H9 (cell line): Measurements from ENCODE around the gene PCMT1. TPM values are rescaled to one million over a fixed set of nuclear protein-coding genes. Genes with fewer than 3 reads are reported as not detected.

Source experiments
- DNase-seq: peaks from one replicate; pipeline ENCODE4 v3.0.0-alpha.2; 2017
- H2AFZ ChIP-seq: one replicate; pipeline ENCODE4 v1.6.1; 2013; ENCODE audit warnings: mild to moderate bottlenecking, low read length, control low read depth, moderate library complexity
- H2AK5ac ChIP-seq: 2 replicates; pipeline ENCODE4 v1.6.1; 2013; ENCODE audit warnings: low read length, control low read depth, mixed read lengths; ENCODE audit not compliant: insufficient read length
- H2BK120ac ChIP-seq: one replicate; pipeline ENCODE4 v1.6.1; 2013; ENCODE audit warnings: low read depth, mild to moderate bottlenecking, low read length, control low read depth, inconsistent platforms; ENCODE audit not compliant: poor library complexity, severe bottlenecking
- H2BK12ac ChIP-seq: 2 replicates; pipeline ENCODE4 v1.6.1; 2013; ENCODE audit warnings: low read length, control low read depth, mixed read lengths, low read depth; ENCODE audit not compliant: insufficient read length
- H2BK15ac ChIP-seq: 2 replicates; pipeline ENCODE4 v1.6.1; 2013; ENCODE audit warnings: low read depth, low read length, control low read depth
- H2BK20ac ChIP-seq: one replicate; pipeline ENCODE4 v1.6.1; 2013; ENCODE audit warnings: low read depth, mild to moderate bottlenecking, low read length, control low read depth, inconsistent platforms; ENCODE audit not compliant: poor library complexity, severe bottlenecking
- H2BK5ac ChIP-seq: 2 replicates; pipeline ENCODE4 v1.6.1; 2013; ENCODE audit warnings: low read length, control low read depth, mixed read lengths; ENCODE audit not compliant: insufficient read length
- H3K14ac ChIP-seq: 2 replicates; pipeline ENCODE4 v1.6.1; 2013; ENCODE audit warnings: low read length, control low read depth; ENCODE audit not compliant: insufficient read depth
- H3K18ac ChIP-seq: 2 replicates; pipeline ENCODE4 v1.6.1; 2013; ENCODE audit warnings: low read depth, mild to moderate bottlenecking, mixed read lengths, low read length, control low read depth; ENCODE audit not compliant: insufficient read length
- H3K23ac ChIP-seq: 2 replicates; pipeline ENCODE4 v1.6.1; 2013; ENCODE audit warnings: low read length, control low read depth, mixed read lengths, low read depth; ENCODE audit not compliant: insufficient read length
- H3K23me2 ChIP-seq: 2 replicates; pipeline ENCODE4 v1.6.1; 2013; ENCODE audit warnings: low read depth, mild to moderate bottlenecking, mixed read lengths, low read length, control low read depth; ENCODE audit not compliant: insufficient read length, poor library complexity, severe bottlenecking
- H3K27ac ChIP-seq: 2 replicates; pipeline ENCODE4 v1.5.1; 2013; ENCODE audit warnings: low read length, control low read depth, mixed read lengths, low read depth; ENCODE audit not compliant: insufficient read length
- H3K27me3 ChIP-seq: 2 replicates; pipeline ENCODE4 v1.6.1; 2013; ENCODE audit warnings: low read length, control low read depth, inconsistent platforms; ENCODE audit not compliant: insufficient read depth
- H3K4ac ChIP-seq: 2 replicates; pipeline ENCODE4 v1.6.1; 2013; ENCODE audit warnings: low read depth, mild to moderate bottlenecking, control low read depth, inconsistent platforms, low read length, moderate library complexity
- H3K4me1 ChIP-seq: 2 replicates; pipeline ENCODE4 v1.6.1; 2013; ENCODE audit warnings: low read length, control low read depth, inconsistent platforms; ENCODE audit not compliant: insufficient read depth
- H3K4me2 ChIP-seq: 2 replicates; pipeline ENCODE4 v1.6.1; 2013; ENCODE audit warnings: low read length, control low read depth, mixed read lengths; ENCODE audit not compliant: insufficient read length, insufficient read depth
- H3K56ac ChIP-seq: 2 replicates; pipeline ENCODE4 v1.6.1; 2013; ENCODE audit warnings: low read depth, mild to moderate bottlenecking, mixed read lengths, low read length, control low read depth; ENCODE audit not compliant: insufficient read length
- H3K79me1 ChIP-seq: 2 replicates; pipeline ENCODE4 v1.6.1; 2013; ENCODE audit warnings: low read depth, mild to moderate bottlenecking, moderate library complexity, low read length, control low read depth, inconsistent platforms; ENCODE audit not compliant: insufficient read depth, poor library complexity, severe bottlenecking
- H3K79me2 ChIP-seq: 2 replicates; pipeline ENCODE4 v1.6.1; 2013; ENCODE audit warnings: low read length, control low read depth, inconsistent platforms; ENCODE audit not compliant: insufficient read depth
- H3K9ac ChIP-seq: 2 replicates; pipeline ENCODE4 v1.6.1; 2013; ENCODE audit warnings: low read length, control low read depth, mixed read lengths; ENCODE audit not compliant: insufficient read length; ENCODE audit errors: extremely low read depth
- H3K9me3 ChIP-seq: one replicate; pipeline ENCODE4 v1.6.1; 2013; ENCODE audit warnings: low read depth, low read length, inconsistent platforms; ENCODE audit not compliant: control insufficient read depth
- H3T11ph ChIP-seq: one replicate; pipeline ENCODE4 v1.6.1; 2013; ENCODE audit warnings: mild to moderate bottlenecking, low read length, control low read depth, inconsistent platforms
- H4K20me1 ChIP-seq: one replicate; pipeline ENCODE4 v1.6.1; 2013; ENCODE audit not compliant: control insufficient read depth, insufficient read length, insufficient read depth
- H4K5ac ChIP-seq: 2 replicates; pipeline ENCODE4 v1.6.1; 2013; ENCODE audit warnings: low read depth, mild to moderate bottlenecking, mixed read lengths, low read length, control low read depth; ENCODE audit not compliant: insufficient read length
- H4K8ac ChIP-seq: replicated peaks from 2 replicates; pipeline ENCODE4 v1.6.1; 2013; ENCODE audit warnings: low read length, control low read depth, mixed read lengths, low read depth; ENCODE audit not compliant: insufficient read length
- H4K91ac ChIP-seq: 2 replicates; pipeline ENCODE4 v1.6.1; 2013; ENCODE audit warnings: low read depth, mild to moderate bottlenecking, moderate library complexity, mixed read lengths, low read length, control low read depth; ENCODE audit not compliant: insufficient read length
- H3K27ac Mint-ChIP-seq, 3 experiments: 2 replicates in 2 of 3; 3 replicates in 1 of 3; pipeline ENCODE4 v1.8.0; 2020 to 2021; ENCODE audit warnings: mixed read lengths in 3 of 3, mild to moderate bottlenecking in 1 of 3, moderate library complexity in 1 of 3
- H3K27me3 Mint-ChIP-seq: 2 replicates; pipeline ENCODE4 v1.8.0; 2021; ENCODE audit warnings: low read depth, mild to moderate bottlenecking, moderate library complexity, mixed read lengths
- H3K36me3 Mint-ChIP-seq, 3 experiments: 2 replicates in 2 of 3; 3 replicates in 1 of 3; pipeline ENCODE4 v1.8.0; 2020 to 2021; ENCODE audit warnings: low read depth in 3 of 3, mixed read lengths in 3 of 3; ENCODE audit not compliant: insufficient read depth in 1 of 3
- H3K4me1 Mint-ChIP-seq, 2 experiments: 2 replicates each; pipeline ENCODE4 v1.8.0; 2020; ENCODE audit warnings: mixed read lengths in 2 of 2
- H3K4me3 Mint-ChIP-seq, 2 experiments: 2 replicates in 1 of 2; 3 replicates in 1 of 2; pipeline ENCODE4 v1.8.0; 2020 to 2021; ENCODE audit warnings: mild to moderate bottlenecking in 2 of 2, mixed read lengths in 2 of 2, moderate library complexity in 1 of 2
- H3K9me3 Mint-ChIP-seq, 2 experiments: 2 replicates in 1 of 2; 3 replicates in 1 of 2; pipeline ENCODE4 v1.8.0; 2020; ENCODE audit warnings: mild to moderate bottlenecking in 2 of 2, mixed read lengths in 2 of 2, moderate library complexity in 1 of 2
- CTCF ChIP-seq: fragments of 200-600 bp; sonication (generic); conservative IDR thresholded peaks from 3 replicates; pipeline ENCODE4 v1.8.0; 2021; ENCODE audit warnings: antibody characterized with exemption, mild to moderate bottlenecking
- WGBS: extraction: QIAGEN DNeasy Blood & Tissue Kit; methylation state at CpG from one replicate; pipeline ENCODE4 v1.1.7; 2013; ENCODE audit warnings: missing lambda C conversion rate, low lambda C conversion rate, mixed read lengths; ENCODE audit not compliant: insufficient read length; ENCODE audit errors: extremely low coverage; 5-methylcytosine and 5-hydroxymethylcytosine counted together
- total RNA-seq: library from RNA; stranded (reverse); gene quantifications from 2 replicates; pipeline ENCODE4 v1.2.1, GENCODE V29; 2021

PCMT1 gene
- total RNA-seq, 1 experiment from 2014 or later: 98.3 TPM

GRCh38 chr6:149714442-149714841, 35.1 kb upstream of the PCMT1 start:
- no peaks in the 10 kb centered on the region; a peak in 1 of 5 replicates for H3K9me3 Mint-ChIP-seq
- Histone ChIP-seq H3K4me2 (no peak overlapping the region), H3K27ac (no peak overlapping the region), H3K4me1 (no peaks in the 10 kb centered on the region), H3K4ac (no peak overlapping the region), H3K14ac (no peak overlapping the region), H3K56ac (no peak overlapping the region), H2AFZ (no peak overlapping the region), H3K23me2 (peaks cover 10% of the 10 kb centered on the region), H2BK120ac (no peak overlapping the region), H3K9me3 (no peaks in the 10 kb centered on the region), H3K18ac (no peak overlapping the region), H2BK15ac (no peak overlapping the region), H3K9ac (no peak overlapping the region), H3K27me3 (no peaks in the 10 kb centered on the region), H4K91ac (no peak overlapping the region), H2BK5ac (no peak overlapping the region), H4K5ac (no peak overlapping the region), H3K23ac (no peak overlapping the region), H2BK12ac (no peak overlapping the region), H3T11ph (no peak overlapping the region), H4K8ac (no peak overlapping the region), H4K20me1 (no peaks in the 10 kb centered on the region), H2BK20ac (no peak overlapping the region), H3K79me2 (peaks cover 26% of the 10 kb centered on the region; the same call in 1 of the 2 replicates), H2AK5ac (no peak overlapping the region), H3K79me1 (no peaks in the 10 kb centered on the region)
- H3K27me3 Mint-ChIP-seq: no peaks in the 10 kb centered on the region
- WGBS: no CpG with 5 or more reads among the region's 1 CpG
- H3K36me3 Mint-ChIP-seq: peaks cover 1 to 11% (median 5%) of the 10 kb centered on the region in 3 experiments; a peak in 4 of 7 replicates
- peaks cover 30 to 34% of the 10 kb centered on the region in 2 experiments for H3K4me1 Mint-ChIP-seq
- no peak overlapping the region for H3K27ac Mint-ChIP-seq
- 0 out of 5 replicates have a peak overlapping the region, but pooled peaks of 1 of the 2 experiments have one; percentile 21 for H3K4me3 Mint-ChIP-seq
- no peak for DNase-seq
- TF ChIP-seq CTCF: no peak
